H1 (cell line): ENCODE measurements around the gene NCAPD3. TPM values are rescaled to one million over a fixed set of nuclear protein-coding genes. Genes with fewer than 3 reads are reported as not detected.

Experiments used
- CBX5 ChIP-seq: fragments of 300-800, 300-1000 bp; sonication (generic); IDR thresholded peaks from 2 replicates; pipeline ENCODE4 v1.7.1; 2016; ENCODE audit warnings: antibody characterized with exemption, low read length, low read depth
- polyA plus RNA-seq, 7 experiments: library from polyadenylated mRNA; depleted of rRNA in 3 of 7; stranded (reverse) in 5 of 7; unstranded in 2 of 7; fragments of >200 nt in 5 of 7; fragments of 200-250 nt in 2 of 7; gene quantifications; 1 replicate in 5 of 7; 2 replicates in 1 of 7; 4 replicates in 1 of 7; pipeline versions ENCODE4 v1.2.1 to v1.2.3, GENCODE V29; 2011 to 2013; ENCODE audit warnings: missing spikeins in 2 of 7, mixed read lengths in 2 of 7
- total RNA-seq: library from RNA; stranded (reverse); fragmentation: NEBNext Ultra II Directional; extraction: Animal tissue kit (Norgen Biotek cat#: 25700); gene quantifications from 2 replicates; pipeline ENCODE4 v1.2.1, GENCODE V29; 2021

Gene NCAPD3
- total and polyA plus RNA-seq, 2 of the 8 experiments (the other 6 are each of a cell fraction or from before 2014, with no cell fraction given) = 26.5 to 55.2 TPM

DNA sequence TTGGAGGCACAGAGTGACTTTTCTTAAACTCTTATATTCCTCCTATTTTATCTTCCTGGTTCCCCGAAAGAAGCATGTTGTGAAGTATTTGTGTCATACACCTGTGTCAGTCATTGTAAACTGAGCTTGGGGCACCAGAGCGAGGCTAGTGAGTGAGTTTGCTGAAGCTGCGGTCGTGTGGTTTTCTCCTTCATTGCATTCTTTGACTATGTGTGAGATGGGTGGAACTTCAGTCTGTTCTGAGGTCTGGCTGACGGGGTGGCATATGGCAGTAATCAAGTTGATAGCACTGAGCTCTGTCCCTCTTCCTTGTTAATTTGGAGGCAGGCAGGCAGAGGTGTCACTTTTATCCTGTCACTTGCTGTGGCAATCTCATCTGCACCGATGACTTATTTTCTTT is 4.9 kb upstream of the NCAPD3 start (continued):
- TF ChIP-seq CBX5 = no peak
